ENCODE measurements around the gene AFF4.

The AFF4 gene

GRCh38 chr5:132854301-132854700 is 109.1 kb downstream of the AFF4 start:
- DNase-seq (ENCODE audit: low spot score): no peak

GRCh38 chr5:132853790-132854189 is 109.6 kb downstream of the AFF4 start:
- no peak for DNase-seq (ENCODE audit: low spot score)

- no peak for DNase-seq (ENCODE audit: low spot score)
Observed at GRCh38 chr5:132853323-132853722, 110.1 kb downstream of the AFF4 start.

GRCh38 chr5:132850066-132850465 is 113.4 kb downstream of the AFF4 start:
- no peak for DNase-seq (ENCODE audit: low spot score)

GRCh38 chr5:132849347-132849746 is 114.1 kb downstream of the AFF4 start:
- DNase-seq (ENCODE audit: low spot score): no peak

GRCh38 chr5:132848270-132848669 is 115.2 kb downstream of the AFF4 start:
- DNase-seq (ENCODE audit: low spot score): no peak

- DNase-seq (ENCODE audit: low spot score): no peak
Observed at GRCh38 chr5:132841305-132841704, 122.1 kb downstream of the AFF4 start.

GRCh38 chr5:132840896-132841295 is 122.5 kb downstream of the AFF4 start:
- no peak for DNase-seq (ENCODE audit: low spot score)

- no peak for DNase-seq (ENCODE audit: low spot score)
Observed at GRCh38 chr5:132840313-132840712, 123.1 kb downstream of the AFF4 start.

GRCh38 chr5:132839426-132840301 is 123.8 kb downstream of the AFF4 start:
- DNase-seq (ENCODE audit: low spot score): no peak

GRCh38 chr5:132838516-132839282 is 124.7 kb downstream of the AFF4 start:
- no peak for DNase-seq (ENCODE audit: low spot score)

GRCh38 chr5:132837868-132838267 is 125.6 kb downstream of the AFF4 start:
- DNase-seq (ENCODE audit: low spot score): no peak

- no peak for DNase-seq (ENCODE audit: low spot score)
Observed at GRCh38 chr5:132836852-132837251, 126.6 kb downstream of the AFF4 start.

GRCh38 chr5:132834057-132834456 is 129.4 kb downstream of the AFF4 start:
- no peak for DNase-seq (ENCODE audit: low spot score)

GRCh38 chr5:132832612-132833011 is 130.8 kb downstream of the AFF4 start:
- DNase-seq (ENCODE audit: low spot score): no peak

GRCh38 chr5:132831095-132831860 is 132.2 kb downstream of the AFF4 start:
- DNase-seq (ENCODE audit: low spot score): no peak

- no peak for DNase-seq (ENCODE audit: low spot score)
Observed at GRCh38 chr5:132830436-132831094, 132.9 kb downstream of the AFF4 start, which contains the start of gene SHROOM1. SHROOM1 (minus strand) TSS chr5:132830647; CDS start chr5:132826140, 4,507 bp downstream.

GRCh38 chr5:132829742-132830435 is 133.5 kb downstream of the AFF4 start:
- DNase-seq (ENCODE audit: low spot score): peak; percentile 64

- no peak for DNase-seq (ENCODE audit: low spot score)
Observed at GRCh38 chr5:132828846-132829494, 134.5 kb downstream of the AFF4 start.

GRCh38 chr5:132827943-132828673 is 135.3 kb downstream of the AFF4 start:
- no peak for DNase-seq (ENCODE audit: low spot score)

All from CD4-positive, alpha-beta T cell treated with Interleukin-15 for 4 hours (primary cell).